Natural killer cell treated with Interleukin-12 subunit alpha and Interleukin-12 subunit beta and Interleukin-15 and Interleukin-18, amount 100 ng/mL, for 72 hours (primary cell): Measurements from ENCODE around the gene TDO2. TPM values are rescaled to one million over a fixed set of nuclear protein-coding genes. Genes with fewer than 3 reads are reported as not detected.

Experiments used
- ATAC-seq, 2 donors: fragments of 150-1000 bp; cut with Tn5 transposase in 1 of 2; sonication (Bioruptor Pico), chemical (Tn5 transposase) in 1 of 2; 2 replicates each; pipeline ENCODE4 v1.10.0; 2021
- DNase-seq: peaks from one replicate; pipeline ENCODE4 v3.0.0; 2022; ENCODE audit warnings: low spot score
- H3K27ac Mint-ChIP-seq, 2 donors: 1 replicate in 1 of 2; 2 replicates in 1 of 2; pipeline ENCODE4 v1.8.0; 2022; ENCODE audit warnings: mixed read lengths in 2 of 2, mild to moderate bottlenecking in 1 of 2, moderate library complexity in 1 of 2
- H3K27me3 Mint-ChIP-seq, 2 donors: 1 replicate in 1 of 2; 2 replicates in 1 of 2; pipeline ENCODE4 v1.8.0; 2022; ENCODE audit warnings: mixed read lengths in 2 of 2
- H3K36me3 Mint-ChIP-seq: one replicate; pipeline ENCODE4 v1.8.0; 2022; ENCODE audit warnings: mixed read lengths
- H3K4me1 Mint-ChIP-seq, 2 donors: 1 replicate in 1 of 2; 2 replicates in 1 of 2; pipeline ENCODE4 v1.8.0; 2022; ENCODE audit warnings: low read depth in 2 of 2, mixed read lengths in 2 of 2, mild to moderate bottlenecking in 1 of 2
- H3K4me3 Mint-ChIP-seq: one replicate; pipeline ENCODE4 v1.8.0; 2022; ENCODE audit warnings: mixed read lengths
- H3K9me3 Mint-ChIP-seq: 2 replicates; pipeline ENCODE4 v1.8.0; 2022; ENCODE audit warnings: mixed read lengths
- total RNA-seq, 2 donors: library from RNA; stranded (reverse); gene quantifications; one replicate each; pipeline ENCODE4 v1.2.3, GENCODE V29; 2022

TDO2 gene
- total RNA-seq, 2 donors from 2014 or later = not detected

DNA sequence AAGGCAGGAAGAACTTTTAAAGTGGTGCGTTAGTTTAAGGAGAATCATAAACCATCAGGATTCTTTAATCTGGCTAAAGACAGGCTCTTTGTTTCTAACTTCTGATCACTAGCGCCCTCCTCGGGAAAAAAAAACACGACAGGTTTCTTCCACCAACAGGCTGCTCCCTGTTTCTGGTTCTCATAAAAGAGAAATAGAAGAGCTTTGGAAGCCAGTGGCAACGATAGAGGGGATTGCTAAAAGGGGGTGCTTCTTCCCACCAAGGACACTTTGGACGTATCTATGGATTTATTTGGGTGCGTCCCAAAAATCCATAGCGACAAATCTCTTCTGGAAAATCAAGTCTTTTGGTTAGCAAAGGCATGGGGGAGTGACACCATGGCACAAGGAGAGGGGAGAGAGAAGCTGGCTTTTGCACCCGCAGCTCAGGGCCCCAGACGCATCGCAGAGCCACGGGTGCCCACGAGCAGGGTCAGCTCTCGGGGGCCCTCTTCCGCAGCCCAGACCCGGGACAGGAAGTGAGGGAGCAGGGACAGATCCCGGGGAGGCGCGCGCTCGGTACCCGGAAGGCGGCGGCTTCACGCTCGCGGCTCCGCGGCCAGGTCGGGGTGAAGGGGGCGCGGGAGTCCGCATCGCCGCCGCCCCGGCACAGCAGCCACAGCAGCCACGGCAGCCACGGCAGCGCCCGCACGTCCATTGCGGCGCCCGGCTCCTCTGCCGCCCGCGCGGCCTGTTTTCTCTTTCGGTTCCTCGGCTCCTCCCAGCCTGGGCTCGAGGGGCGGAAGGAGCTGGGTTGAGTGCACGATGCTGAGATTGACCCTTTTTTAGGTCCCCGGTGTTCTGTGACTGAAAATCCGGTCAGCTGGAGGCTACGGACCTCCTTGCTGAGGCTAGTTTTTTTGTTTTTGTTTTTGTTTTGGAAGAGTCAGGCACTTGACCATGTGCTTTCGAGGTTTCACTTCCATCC is 49.9 kb downstream of the TDO2 start, which contains the start of gene CTSO:
TSS of gene CTSO (minus strand) at position 716 of the 967 bp plus-strand sequence. CDS start at position 697, 19 bp downstream.
- no peaks in the 10 kb centered on the region for H3K9me3 Mint-ChIP-seq

DNA sequence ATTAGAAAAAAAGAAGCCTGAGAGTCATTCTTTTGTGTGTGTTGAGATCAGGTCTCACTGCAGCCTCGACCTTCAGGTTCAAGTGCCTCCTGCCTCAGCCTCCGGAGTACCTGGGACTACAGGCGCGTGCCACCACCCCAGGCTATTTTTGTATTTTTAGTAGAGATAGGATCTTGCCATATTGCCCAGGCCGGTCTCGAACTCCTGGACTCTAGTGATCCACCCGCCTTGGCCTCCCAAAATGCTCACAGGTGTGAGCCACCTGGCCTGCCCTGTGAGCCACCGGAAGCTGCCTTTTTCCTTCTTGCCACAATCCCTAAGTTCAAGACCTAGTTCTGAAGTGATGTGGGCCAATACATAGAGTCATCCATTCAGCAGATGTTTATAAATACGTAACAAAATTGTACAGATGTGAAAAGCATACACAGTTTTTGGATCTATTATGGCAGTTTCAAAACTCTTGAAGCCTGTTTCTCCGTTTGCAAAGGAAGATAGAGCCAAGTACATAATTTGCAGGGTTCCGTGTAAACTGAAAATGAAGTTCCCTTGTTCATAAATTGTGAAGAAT is 50.7 kb downstream of the TDO2 start:
- peaks cover 10% of the 10 kb centered on the region in 2 donors for H3K4me1 Mint-ChIP-seq
- peak overlapping the region; percentile 99 for H3K4me3 Mint-ChIP-seq
- H3K9me3 Mint-ChIP-seq = no peaks in the 10 kb centered on the region
- H3K27me3 Mint-ChIP-seq = peaks cover 9 to 12% of the 10 kb centered on the region in 2 donors
- peak overlapping the region; percentile 98 to 100 for H3K27ac Mint-ChIP-seq
- ATAC-seq (no peak), DNase-seq (no peak)
- H3K36me3 Mint-ChIP-seq = no peaks in the 10 kb centered on the region

More for the DNA sequence above, 49.9 kb downstream of the TDO2 start, which contains the start of gene CTSO:
- Mint-ChIP-seq H3K4me1 (peaks cover 10% of the 10 kb centered on the region in 2 donors), H3K27ac (peak within 1 kb of the TSS; percentile 98 to 100), H3K27me3 (peaks cover 4% of the 10 kb centered on the region in 2 donors), H3K4me3 (peak within 1 kb of the TSS; percentile 99), H3K36me3 (no peaks in the 10 kb centered on the region)
- peak; percentile 83 for DNase-seq
- peak; percentile 94 to 95 for ATAC-seq

DNA sequence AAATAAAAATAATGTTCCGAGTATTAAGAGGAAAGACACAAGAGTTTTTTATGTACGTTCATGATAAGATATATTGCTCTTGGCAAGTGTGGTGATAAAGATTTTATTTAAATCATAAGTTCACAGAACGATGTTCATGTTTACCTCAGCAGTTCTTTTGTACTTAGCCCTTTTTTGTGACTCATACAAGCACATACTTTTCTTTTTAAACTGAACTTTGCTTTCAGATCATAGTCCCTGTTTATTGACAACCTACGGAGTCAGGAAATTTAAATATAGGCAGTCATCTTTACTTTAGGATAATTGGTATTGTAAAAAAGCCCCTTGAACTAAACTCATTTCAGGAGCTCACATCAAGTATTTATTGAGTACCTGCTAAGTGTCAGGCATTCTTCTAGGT is 51.4 kb downstream of the TDO2 start:
- Mint-ChIP-seq H3K27ac (peak overlapping the region in 1 of 2 donors; percentile 98), H3K4me3 (no peak overlapping the region), H3K27me3 (peaks cover 9 to 13% of the 10 kb centered on the region in 2 donors), H3K9me3 (no peaks in the 10 kb centered on the region), H3K36me3 (no peaks in the 10 kb centered on the region), H3K4me1 (peaks cover 10% of the 10 kb centered on the region in 2 donors)
- no peak for DNase-seq
- ATAC-seq = no peak

DNA sequence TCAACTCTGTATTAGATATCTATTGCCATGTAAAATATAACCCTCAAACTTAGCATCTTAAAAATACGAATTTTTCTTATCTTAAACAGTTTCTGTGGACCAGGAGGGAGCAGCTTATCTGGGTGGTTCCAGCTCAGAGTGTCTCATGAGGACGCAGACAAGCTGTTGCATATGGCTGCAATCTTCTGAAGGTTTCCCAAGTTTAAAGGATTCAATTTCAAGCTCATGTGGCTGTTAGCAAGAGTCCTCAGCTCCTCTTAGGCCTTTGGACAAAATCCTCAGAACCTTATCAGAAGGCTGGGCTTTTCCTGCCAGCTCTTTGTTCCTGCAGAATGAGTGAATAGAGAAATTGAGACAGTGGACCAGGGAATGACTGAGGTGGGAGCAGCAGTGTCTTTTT is 53.0 kb downstream of the TDO2 start:
- Mint-ChIP-seq H3K36me3 (no peaks in the 10 kb centered on the region), H3K4me3 (no peak overlapping the region), H3K27ac (no peak overlapping the region), H3K27me3 (peaks cover 12 to 23% of the 10 kb centered on the region in 2 donors), H3K4me1 (peaks cover 10% of the 10 kb centered on the region in 2 donors), H3K9me3 (no peaks in the 10 kb centered on the region)
- DNase-seq (no peak), ATAC-seq (no peak)

DNA sequence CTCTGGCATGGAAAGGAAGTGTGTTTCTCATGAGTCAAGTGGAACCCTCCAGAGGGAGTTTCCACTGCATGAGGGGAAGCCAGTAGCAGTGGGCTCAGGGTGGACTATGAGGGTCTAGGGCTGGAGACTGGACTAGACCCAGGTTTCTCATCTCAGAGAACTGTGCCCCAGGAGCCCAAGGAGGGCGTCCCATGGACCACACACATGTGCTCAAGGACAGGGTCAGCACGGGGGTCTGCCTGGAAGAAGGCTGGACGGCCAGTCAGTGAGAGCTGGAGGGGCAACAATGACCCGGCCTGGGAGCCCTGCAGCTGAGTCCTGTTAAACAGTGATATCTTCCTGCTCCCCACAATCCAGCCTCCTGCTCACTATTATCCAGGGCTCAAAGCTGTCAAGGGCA is 55.9 kb downstream of the TDO2 start:
- Mint-ChIP-seq H3K36me3 (no peaks in the 10 kb centered on the region), H3K27me3 (peaks cover 12 to 23% of the 10 kb centered on the region in 2 donors), H3K27ac (no peak overlapping the region), H3K4me1 (no peaks in the 10 kb centered on the region), H3K4me3 (no peak overlapping the region), H3K9me3 (no peaks in the 10 kb centered on the region)
- no peak for DNase-seq
- peak in 1 of 2 donors; percentile 43 for ATAC-seq

DNA sequence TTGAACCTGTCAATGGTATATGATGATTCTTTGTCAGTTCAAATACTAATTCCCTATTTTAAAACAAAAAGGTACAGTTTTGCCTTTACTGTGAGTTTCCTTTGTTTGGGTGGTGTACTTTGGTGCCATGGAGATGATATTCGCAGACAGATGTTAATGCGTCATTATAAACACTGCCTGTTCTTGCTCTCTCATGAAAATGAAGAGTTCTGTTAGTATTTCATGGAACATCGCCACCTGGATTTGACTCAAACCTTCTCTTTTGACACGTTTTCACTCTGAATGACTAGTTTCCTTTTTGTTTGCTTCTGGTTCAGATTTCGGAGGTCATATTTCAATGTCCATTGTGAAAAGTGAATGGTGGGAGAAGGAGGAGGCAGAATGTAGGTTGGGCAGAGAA is 57.0 kb downstream of the TDO2 start:
- ATAC-seq (no peak), DNase-seq (no peak)
- Mint-ChIP-seq H3K9me3 (no peaks in the 10 kb centered on the region), H3K27ac (no peak overlapping the region), H3K27me3 (peaks cover 12 to 23% of the 10 kb centered on the region in 2 donors), H3K4me3 (no peak overlapping the region), H3K36me3 (no peaks in the 10 kb centered on the region), H3K4me1 (no peaks in the 10 kb centered on the region)

DNA sequence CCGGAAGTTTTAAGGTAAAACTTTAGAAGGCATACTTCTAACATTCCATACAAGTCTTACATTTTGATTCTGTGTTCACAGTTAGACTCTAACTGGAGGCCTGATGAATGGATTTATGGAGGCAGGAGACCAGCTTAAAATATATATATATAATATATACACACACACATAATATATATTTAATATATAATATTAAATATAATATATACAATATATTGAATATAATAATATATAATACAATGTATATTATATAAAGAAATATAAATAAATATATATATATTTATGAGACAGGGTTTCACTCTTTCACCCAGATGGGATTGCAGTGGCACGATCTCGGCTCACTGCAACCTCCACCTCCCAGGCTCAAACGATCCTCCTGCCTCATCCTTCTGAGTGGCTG is 58.1 kb downstream of the TDO2 start:
- DNase-seq (no peak), ATAC-seq (no peak)
- no peaks in the 10 kb centered on the region for H3K9me3 Mint-ChIP-seq
- H3K4me3 Mint-ChIP-seq = no peak overlapping the region
- H3K4me1 Mint-ChIP-seq = no peaks in the 10 kb centered on the region
- H3K27me3 Mint-ChIP-seq = peaks cover 12 to 23% of the 10 kb centered on the region in 2 donors
- no peaks in the 10 kb centered on the region for H3K36me3 Mint-ChIP-seq
- H3K27ac Mint-ChIP-seq = no peak overlapping the region

DNA sequence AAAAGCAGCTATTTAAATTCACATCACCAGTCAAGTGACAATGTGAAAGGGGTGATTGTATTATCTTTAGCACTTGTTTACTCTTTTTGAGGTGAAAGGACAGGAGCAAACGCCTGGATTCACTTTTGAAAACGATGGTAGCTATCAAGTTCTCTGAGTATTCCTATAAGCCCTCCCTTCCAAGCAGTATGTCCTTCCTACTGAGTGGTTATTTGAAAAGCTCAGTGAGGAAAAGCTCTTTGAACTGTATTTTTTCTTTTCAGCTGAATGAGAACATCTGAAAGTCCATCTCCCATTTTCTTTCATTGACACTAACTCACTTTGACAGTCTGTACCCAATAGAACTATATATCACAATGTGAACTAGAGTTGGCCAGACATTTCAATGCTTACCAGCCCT is 59.3 kb downstream of the TDO2 start:
- no peaks in the 10 kb centered on the region for H3K4me1 Mint-ChIP-seq
- no peak overlapping the region for H3K27ac Mint-ChIP-seq
- no peak overlapping the region for H3K4me3 Mint-ChIP-seq
- peaks cover 11 to 27% of the 10 kb centered on the region in 2 donors for H3K27me3 Mint-ChIP-seq
- DNase-seq = no peak
- H3K36me3 Mint-ChIP-seq = no peaks in the 10 kb centered on the region
- H3K9me3 Mint-ChIP-seq = no peaks in the 10 kb centered on the region
- no peak for ATAC-seq

DNA sequence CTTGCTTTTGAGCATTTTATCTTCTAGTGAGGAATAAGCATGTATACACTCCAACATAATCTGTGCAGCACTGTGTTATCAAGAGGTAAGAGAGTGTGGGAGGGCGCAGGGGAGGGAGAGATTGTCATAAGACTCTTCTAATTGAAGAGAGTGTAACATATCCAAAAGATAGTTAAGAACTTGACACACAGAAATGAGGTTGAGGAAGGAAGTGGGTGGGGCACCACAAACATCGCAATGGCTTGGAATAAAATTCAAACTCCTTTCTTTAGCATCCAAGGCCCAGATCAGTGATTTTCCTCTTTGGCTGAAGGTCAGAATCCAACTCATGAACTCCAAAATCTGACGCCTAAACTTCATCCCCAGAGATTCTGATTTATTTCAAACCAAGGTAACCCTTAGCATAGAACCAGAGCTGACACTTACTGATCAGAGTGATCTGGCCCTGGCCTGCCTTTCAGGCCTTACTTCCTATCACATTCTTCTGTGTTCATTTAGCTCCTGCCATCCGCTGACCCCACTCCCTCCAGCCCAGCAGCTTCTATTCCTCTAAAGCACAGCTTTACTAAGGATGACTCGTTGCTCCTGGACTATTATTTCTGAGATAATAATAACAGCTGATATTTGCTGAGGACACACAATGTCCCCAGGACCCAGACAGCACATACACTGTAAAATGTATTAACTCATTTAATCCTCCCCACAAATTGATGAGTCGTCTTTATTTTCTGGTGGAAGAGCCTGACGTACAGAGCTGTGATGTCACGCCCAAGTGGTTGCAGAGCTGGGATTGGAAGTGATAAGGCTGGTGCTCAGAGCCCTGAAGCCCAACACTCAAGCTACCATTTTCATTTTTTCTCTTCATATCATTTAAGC is 60.8 kb downstream of the TDO2 start:
- peaks cover 9 to 15% of the 10 kb centered on the region in 2 donors for H3K27me3 Mint-ChIP-seq
- no peak overlapping the region for H3K4me3 Mint-ChIP-seq
- no peaks in the 10 kb centered on the region for H3K9me3 Mint-ChIP-seq
- no peak overlapping the region for H3K27ac Mint-ChIP-seq
- H3K36me3 Mint-ChIP-seq = no peaks in the 10 kb centered on the region
- DNase-seq (no peak), ATAC-seq (no peak)
- H3K4me1 Mint-ChIP-seq = no peaks in the 10 kb centered on the region

DNA sequence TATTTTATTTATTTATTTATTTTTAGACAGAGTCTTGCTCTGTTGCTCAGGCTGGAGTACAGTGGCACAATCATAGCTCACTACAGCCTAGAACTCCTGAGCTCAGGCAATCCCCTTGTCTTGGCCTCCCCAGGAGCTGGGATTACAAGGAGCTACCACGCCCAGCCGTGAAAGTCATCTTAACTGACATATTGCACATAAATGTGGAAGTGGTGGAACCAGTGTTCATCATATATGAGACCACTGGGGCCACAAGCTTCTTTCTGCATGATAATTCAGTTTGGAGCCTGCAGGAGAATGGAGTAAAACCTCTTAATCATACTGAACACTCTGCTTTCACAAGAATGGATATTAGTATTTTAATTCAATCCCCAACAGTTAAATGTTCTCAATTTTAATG is 62.7 kb downstream of the TDO2 start:
- no peak overlapping the region for H3K27ac Mint-ChIP-seq
- ATAC-seq (no peak), DNase-seq (no peak)
- H3K36me3 Mint-ChIP-seq = no peaks in the 10 kb centered on the region
- H3K27me3 Mint-ChIP-seq = peaks cover 6 to 10% of the 10 kb centered on the region in 2 donors
- H3K4me1 Mint-ChIP-seq = no peaks in the 10 kb centered on the region
- H3K4me3 Mint-ChIP-seq = no peak overlapping the region
- no peaks in the 10 kb centered on the region for H3K9me3 Mint-ChIP-seq

DNA sequence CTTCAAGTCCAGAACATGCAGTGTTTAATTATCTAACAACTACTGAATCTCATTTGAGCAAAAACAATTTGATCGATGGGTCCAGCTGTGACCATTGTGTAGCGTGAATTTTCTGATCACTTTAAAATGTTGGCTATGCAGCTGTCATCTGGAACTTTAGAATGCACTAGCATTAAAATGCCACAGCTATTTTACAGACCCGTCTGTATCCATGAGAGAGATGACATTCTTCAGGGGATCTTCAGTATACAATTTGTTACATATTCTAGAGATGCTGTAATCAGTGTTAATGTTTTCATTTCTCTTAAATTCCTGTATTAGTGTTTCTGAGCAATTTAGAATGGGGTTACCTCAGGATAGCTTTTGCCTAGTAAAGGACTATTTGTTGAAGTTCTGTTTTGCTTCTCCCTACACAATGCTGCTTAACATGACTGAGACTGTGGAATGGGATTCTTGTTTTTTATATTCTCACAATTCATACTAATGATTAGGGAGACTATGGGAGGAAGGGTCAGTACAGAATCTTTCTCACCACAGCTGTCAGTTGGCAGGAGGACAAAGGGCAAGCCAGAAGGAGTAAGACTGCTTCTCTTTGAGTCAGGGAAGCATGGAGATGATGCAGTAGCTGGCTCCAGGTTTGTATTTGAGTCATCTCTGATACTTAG is 63.4 kb downstream of the TDO2 start:
- Mint-ChIP-seq H3K4me1 (no peaks in the 10 kb centered on the region), H3K4me3 (no peak overlapping the region), H3K36me3 (no peaks in the 10 kb centered on the region), H3K27me3 (peaks cover 6 to 9% of the 10 kb centered on the region in 2 donors), H3K27ac (no peak overlapping the region), H3K9me3 (no peaks in the 10 kb centered on the region)
- ATAC-seq (no peak), DNase-seq (no peak)
